COLO829 (cell line): ENCODE data around the gene CREB3.

Experiments used
- DNase-seq: peaks from one replicate; pipeline ENCODE4 v3.0.0; 2012; ENCODE audit warnings: low spot score

The CREB3 gene

DNA sequence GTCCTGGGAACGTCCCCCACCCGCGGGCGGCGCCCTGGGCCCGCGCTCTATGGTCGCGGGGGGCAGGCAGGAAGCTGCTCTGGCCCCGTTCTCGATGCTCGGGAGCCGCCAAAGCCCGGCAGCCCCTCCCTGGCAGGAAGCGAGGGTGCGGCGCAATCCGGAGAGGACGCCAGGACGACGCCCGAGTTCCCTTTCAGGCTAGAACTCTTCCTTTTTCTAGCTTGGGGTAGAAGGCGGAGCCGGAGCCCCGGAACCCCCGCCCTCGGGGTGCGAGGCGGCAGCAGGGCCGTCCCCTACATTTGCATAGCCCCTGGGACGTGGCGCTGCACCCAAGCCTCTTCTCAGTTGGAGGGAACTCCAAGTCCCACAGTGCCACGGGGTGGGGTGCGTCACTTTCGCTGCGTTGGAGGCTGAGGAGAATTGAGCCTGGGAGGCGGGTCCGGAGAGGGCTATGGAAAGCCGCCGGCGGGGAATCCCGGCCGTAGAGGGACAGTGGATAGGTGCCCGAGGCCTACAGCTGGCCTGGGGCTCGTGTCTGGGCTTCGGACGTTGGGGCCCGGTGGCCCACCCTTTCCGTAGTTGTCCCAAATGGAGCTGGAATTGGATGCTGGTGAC is at the start of gene CREB3, which contains the start of gene TLN1:
TSS of gene CREB3 (plus strand) at position 482 of the 615 bp plus-strand sequence. CDS start at position 589, 107 bp downstream.
TSS of gene TLN1 (minus strand) at position 11 of the 615 bp plus-strand sequence. CDS start 6,501 bp downstream, outside the sequence.
- DNase-seq = peak; percentile 100

- DNase-seq = no peak
Measured at GRCh38 chr9:35683323-35683722, 49.1 kb upstream of the CREB3 start.

DNA sequence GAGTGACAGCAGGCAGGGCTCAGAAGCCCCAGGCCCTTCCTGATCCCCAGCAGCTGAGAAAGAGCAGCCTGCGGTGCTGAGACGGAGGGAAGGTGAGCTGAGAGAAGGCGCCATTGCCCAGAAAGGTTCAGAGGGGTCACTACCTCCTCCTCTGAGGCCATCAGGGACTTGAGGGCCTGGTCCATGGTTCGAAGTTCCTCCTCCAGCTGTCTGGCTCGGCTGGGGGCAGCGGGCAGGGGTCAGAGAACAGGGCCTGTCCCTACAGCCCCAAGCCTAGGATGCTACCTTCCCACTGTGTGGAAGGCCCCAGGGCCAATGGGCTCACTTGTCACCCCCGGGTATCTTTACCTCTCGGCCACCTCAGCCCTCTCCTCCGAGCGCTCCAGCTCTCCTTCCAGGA is 47.5 kb upstream of the CREB3 start:
- no peak for DNase-seq

DNA sequence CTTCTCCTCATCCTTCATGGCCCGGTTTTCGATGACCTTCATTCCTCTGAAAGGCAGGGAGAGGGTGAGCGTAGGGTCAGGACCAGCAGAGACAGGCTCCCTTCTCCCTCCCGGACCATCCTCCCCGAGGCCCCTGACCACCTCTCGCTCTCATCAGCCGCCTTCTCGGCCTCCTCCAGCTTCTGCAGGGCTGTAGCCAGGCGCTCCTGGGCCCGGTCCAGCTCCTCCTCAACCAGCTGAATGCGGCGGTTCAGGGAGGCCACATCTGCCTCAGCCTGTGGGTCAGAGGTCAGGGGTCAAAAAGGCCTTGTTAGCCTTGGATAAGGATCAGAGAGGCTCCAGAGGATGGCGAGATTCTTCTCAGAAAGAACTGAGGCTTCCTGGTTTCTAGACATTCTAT is 47.0 kb upstream of the CREB3 start:
- no peak for DNase-seq

GRCh38 chr9:35686222-35687203 is 46.0 kb upstream of the CREB3 start:
- no peak for DNase-seq

DNA sequence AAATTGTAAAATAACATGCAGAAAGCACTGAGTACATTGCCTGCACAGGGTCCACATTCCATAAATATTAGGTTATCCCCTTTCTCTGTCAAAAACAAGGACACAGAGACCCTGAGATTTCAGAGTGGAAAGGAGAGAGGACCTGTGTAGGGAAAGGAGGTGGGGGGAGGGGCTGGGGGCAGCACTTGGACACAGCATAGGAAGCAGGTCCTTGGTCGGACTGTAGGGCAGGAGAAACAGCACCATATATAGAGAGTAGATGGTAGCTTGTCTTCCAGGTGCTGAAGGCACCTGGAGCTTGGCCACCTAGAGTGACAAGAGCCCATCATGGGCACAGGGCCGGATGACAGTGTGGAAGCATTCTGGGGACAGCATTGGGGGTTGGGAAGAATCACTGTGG is 45.2 kb upstream of the CREB3 start:
- DNase-seq = no peak

- DNase-seq = no peak
Measured at GRCh38 chr9:35687972-35688557, 44.4 kb upstream of the CREB3 start.

GRCh38 chr9:35688558-35689541 is 43.6 kb upstream of the CREB3 start:
- peak; percentile 89 for DNase-seq

DNA sequence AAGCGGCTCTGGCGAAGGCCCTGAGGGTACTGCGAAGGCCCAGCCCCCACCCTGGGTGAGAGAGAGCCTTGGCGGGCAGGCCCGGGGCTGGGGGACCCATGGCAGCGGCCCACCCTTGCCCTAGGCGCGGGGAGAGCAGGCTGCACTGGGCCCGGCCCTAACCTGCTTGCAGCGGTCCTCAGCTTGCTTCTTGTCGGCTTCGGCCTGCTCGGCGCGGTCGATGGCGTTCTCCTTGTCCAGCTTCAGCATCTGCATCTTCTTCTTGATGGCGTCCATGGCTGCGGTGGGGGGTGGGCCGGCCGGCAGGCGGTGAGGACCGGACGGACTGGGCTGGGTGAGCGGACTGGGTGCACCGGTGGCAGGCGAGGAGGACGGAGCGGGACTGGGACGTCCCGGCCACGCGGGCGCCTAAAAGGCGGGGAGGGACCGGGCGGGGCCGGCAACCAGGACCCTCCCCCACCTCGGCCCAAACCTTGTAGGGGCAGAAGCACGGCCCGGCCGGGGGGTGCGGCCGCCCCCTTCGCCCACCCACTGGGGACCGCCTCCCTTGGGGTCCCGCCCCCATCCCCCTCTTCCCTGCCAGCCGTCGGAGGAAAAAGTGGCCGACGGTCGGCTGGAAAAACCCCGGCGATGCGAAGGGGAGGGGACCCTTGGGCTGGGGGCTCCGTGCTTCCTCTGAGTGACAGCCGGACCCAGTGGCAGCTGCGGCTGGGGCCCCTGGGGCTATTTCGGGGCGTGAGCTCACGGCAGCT is 42.7 kb upstream of the CREB3 start, which contains the start of gene TPM2:
TSS of gene TPM2 (minus strand) at position 384 of the 752 bp plus-strand sequence. CDS start at position 276, 108 bp downstream.
- DNase-seq = no peak

DNA sequence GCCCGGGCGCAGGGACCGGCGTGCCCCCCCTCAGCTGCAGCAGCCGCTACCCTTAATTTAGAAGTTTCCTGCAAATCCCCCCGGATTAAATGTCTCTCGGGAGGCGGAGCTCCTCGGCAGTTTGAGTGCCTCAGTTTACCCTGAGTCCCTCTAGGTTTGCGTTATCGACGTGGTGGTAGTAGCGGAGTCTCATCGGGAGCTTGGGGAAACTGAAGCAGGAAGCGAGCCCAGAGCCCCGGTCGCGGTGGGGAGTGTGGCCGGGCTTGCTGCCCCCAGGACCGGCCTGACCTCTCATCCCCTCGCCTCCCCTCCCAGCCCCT is 42.2 kb upstream of the CREB3 start:
- DNase-seq = no peak

- peak; percentile 55 for DNase-seq
Measured at GRCh38 chr9:35690614-35691333, 41.7 kb upstream of the CREB3 start.

- no peak for DNase-seq
Measured at GRCh38 chr9:35691334-35691650, 41.2 kb upstream of the CREB3 start.

GRCh38 chr9:35691757-35692301 is 40.6 kb upstream of the CREB3 start:
- DNase-seq = no peak

DNA sequence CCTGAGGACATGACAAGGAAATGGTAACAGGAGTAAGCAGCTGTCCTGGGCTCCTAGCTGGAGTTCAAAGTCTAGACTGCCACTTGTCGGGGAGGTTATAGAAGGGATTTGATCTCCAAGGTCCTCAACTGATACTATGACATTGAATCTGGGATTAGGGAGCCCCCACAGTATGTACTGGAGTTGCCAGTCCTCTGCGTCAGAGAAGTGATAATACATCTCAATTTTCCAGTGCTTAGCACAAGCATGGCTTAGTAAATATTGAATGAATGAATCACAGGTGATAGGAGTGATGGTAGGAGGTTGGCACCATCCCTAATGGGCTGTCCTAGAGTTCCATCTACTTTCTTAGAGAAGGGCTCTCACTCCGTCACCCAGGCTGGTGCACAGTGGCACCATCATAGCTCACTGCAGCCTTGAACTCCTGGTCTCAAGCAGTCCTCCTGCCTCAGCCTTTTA is 36.5 kb upstream of the CREB3 start:
- no peak for DNase-seq

DNA sequence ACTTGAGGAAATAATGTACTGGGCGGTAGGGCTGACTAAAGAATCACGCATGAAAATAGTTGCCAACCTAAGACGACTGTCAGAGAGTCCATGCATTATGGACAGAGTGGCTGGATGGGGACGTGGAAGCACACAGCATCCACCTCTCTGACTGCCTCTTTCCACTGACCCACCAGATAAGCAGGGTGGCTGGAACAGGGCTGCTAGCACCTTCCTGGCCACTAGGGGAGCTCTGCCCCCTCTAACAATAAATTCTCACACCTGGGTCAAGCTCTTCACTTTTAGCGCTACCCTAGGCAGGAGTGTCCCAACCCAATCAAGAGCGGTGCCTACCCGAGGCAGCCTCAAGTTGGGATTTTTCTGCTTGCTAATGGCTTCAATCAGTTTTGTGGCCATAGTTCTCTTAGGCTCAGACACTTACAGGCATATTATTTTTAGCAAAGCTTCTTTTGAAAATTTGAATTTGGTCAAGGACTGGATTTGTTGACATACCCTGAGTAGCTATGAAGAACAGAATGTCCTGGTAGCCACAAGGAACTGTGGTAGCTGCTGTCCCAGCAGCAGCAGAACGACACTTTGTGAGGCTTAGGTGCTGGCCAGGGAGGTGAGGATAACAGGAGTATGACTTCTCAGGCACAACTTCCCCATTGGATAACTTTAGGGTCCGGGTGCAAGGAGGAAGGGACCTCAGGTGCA is 35.8 kb upstream of the CREB3 start:
- DNase-seq = peak; percentile 48

DNA sequence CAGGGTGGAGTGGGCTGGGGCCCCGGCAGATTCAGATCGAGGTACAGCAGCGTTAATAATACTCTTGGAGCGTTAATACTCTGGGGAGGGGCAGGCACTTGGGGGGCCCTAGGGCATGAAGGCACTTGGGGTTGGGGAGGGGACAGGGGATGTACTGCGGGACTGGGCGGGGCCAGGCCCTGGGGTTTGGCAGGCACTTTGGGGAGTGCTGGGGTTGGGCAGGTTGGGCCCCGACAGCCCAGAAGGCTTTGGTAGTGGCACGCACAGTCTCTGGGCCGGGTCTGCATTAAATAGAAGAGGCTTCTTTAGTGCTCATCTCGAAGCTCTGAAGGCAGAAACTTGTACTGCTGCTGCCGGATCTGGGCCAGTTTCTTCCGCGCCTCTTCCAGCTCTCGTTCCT is 35.0 kb upstream of the CREB3 start:
- DNase-seq = no peak

GRCh38 chr9:35698231-35698630 is 34.2 kb upstream of the CREB3 start:
- no peak for DNase-seq

DNA sequence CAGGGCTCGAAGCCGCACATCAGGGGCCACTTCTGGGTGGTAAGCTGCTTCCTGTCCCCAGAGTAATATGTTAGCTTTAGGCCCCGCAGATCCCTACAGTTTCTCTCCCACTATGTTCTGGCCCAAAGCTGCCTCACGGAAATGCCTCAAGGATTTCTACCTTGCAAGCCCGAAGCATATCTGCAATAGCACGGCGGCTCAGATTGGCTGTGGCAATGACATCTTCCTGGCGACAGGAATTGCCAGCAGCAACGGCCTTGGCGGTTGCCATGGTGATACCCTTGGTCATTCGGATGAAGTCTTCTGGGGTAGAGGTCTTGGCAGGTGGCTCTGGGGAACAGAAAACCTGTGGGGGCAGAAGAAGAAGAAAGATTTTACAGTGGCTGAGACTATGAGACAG is 32.4 kb upstream of the CREB3 start:
- DNase-seq = no peak

DNA sequence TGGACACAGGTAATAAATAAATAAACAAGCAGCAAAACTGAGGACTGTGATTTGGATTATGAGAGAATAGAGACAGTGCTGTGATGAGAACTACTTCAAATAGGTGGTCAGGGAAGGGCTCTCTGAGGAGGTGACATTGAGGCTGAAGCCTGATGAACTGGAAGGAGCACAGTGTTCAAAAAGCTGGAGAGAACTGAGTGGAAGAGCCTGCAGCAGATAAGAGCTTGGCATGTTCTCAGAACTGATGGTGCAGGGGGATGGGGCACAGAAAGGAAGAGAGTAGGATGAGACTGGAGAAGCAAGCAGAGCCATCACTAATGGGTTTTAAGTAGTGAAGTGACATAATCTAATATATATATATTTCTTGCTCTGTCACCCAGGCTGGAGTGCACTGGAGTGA is 31.5 kb upstream of the CREB3 start:
- DNase-seq = no peak
